Heart right ventricle (tissue), 16 donors: Measurements from ENCODE around the gene CLIP3. TPM values are rescaled to one million over a fixed set of nuclear protein-coding genes. Genes with fewer than 3 reads are reported as not detected.
A peak's percentile ranks its signal among the peaks of the same experiment; 100 is the strongest.

Source experiments
- ATAC-seq, 8 donors: fragments of 200-7000 bp; cut with Tn5 transposase; one replicate each; pipeline ENCODE4 v1.9.1; 2020; ENCODE audit warnings: mild to moderate bottlenecking in 8 of 8, moderate library complexity in 8 of 8, moderate number of reproducible peaks in 1 of 8
- DNase-seq, 2 donors: peaks; one replicate each; pipeline ENCODE4 v3.0.0-alpha.2; 2020
- H3K27ac ChIP-seq, 10 donors: fragments of 200-600 bp; sonication (generic) in 2 of 10; one replicate each; pipeline versions ENCODE4 v1.5.0 to v1.8.0; 2020 to 2022; ENCODE audit warnings: mild to moderate bottlenecking in 3 of 10
- H3K27me3 ChIP-seq, 7 donors: fragments of 200-600 bp; one replicate each; pipeline ENCODE4 v1.8.0; 2021 to 2022; ENCODE audit warnings: mild to moderate bottlenecking in 2 of 7
- H3K36me3 ChIP-seq, 9 donors: fragments of 200-600 bp; sonication (generic) in 1 of 9; one replicate each; pipeline versions ENCODE4 v1.5.0 to v1.8.0; 2020 to 2022; ENCODE audit warnings: mild to moderate bottlenecking in 2 of 9
- H3K4me1 ChIP-seq, 9 donors: fragments of 200-600 bp; sonication (generic) in 1 of 9; one replicate each; pipeline versions ENCODE4 v1.5.0 to v1.8.0; 2020 to 2022; ENCODE audit warnings: mild to moderate bottlenecking in 4 of 9
- H3K4me3 ChIP-seq, 10 donors: fragments of 200-600 bp; sonication (generic) in 2 of 10; one replicate each; pipeline versions ENCODE4 v1.5.0 to v1.8.0; 2020 to 2022; ENCODE audit warnings: mild to moderate bottlenecking in 7 of 10, moderate library complexity in 2 of 10
- H3K9me3 ChIP-seq, 11 donors: fragments of 200-600 bp in 10 of 11; sonication (generic) in 2 of 11; one replicate each; pipeline versions ENCODE4 v1.5.0 to v1.8.0; 2013 to 2022; ENCODE audit warnings: mild to moderate bottlenecking in 2 of 11, control low read depth in 1 of 11, moderate library complexity in 1 of 11
- CTCF ChIP-seq, 9 donors: fragments of 200-600 bp; sonication (generic) in 2 of 9; IDR thresholded peaks; one replicate each; pipeline versions ENCODE4 v1.5.0 to v1.8.0; 2021 to 2022; ENCODE audit warnings: antibody characterized with exemption in 9 of 9, mild to moderate bottlenecking in 5 of 9, moderate library complexity in 1 of 9
- WGBS, 2 donors: extraction: QIAGEN DNeasy Blood & Tissue Kit; methylation state at CpG; one replicate each; pipeline ENCODE4 v1.1.7; 2013; ENCODE audit warnings: inconsistent platforms in 1 of 2; 5-methylcytosine and 5-hydroxymethylcytosine counted together
- intact Hi-C, 10 donors: fragments of 100-400 bp; cut with DNase I; formaldehyde crosslinking; loops; one replicate each; pipeline versions ENCODE4 v1.11.1 to v1.14.2; 2022
- polyA plus RNA-seq, 2 donors: library from polyadenylated mRNA; stranded (reverse); fragments of 200-250 nt; gene quantifications; one replicate each; pipeline ENCODE4 v1.2.3, GENCODE V29; 2013
- total RNA-seq, 10 donors: library from RNA; stranded (reverse); fragmentation: NEBNext Ultra II Directional in 3 of 10; extraction: Animal tissue kit (Norgen Biotek cat#: 25700) in 3 of 10; gene quantifications; one replicate each; pipeline versions ENCODE4 v1.2.1 to v1.2.4, GENCODE V29; 2021 to 2023
- donor health status: Arrhythmogenic right ventricular cardiomyopathy.
- donor health status: ischemic (EF 13 %, LVEDD 7.1; RV severe dilation, severe dysfunction).
- donor health status: healthy with polysubstance abuse.
- donor health status: DM: no; HTN: yes; CAD: no.
- donor health status: DM: no; HTN: no; CAD: no.
- donor health status: ischemic (EF 25% LVEDD 6.9; RV normal size, moderate dysfunction).
- donor health status: ischemic (EF 25% LVEDD 5.7; RV mildly dilated, moderate dysfunction).
- donor health status: healthy.
- donor health status: DM: yes; HTN: yes; CAD: no.
- donor health status: Ischemic cardiomyopathy.
- donor health status: ischemic (EF 35%, LVEDD 5.7; RV mildly dilated, moderate dysfunction).
- donor health status: nonischemic (EF 11% LVEDD 7.7; RV severe dilation, severe dysfunction).
- donor health status: DM: yes; HTN: yes; CAD: no.
- donor health status: PGD.
- donor health status: ischemic (EF 29% LVEDD 5.4; RV normal size, mild dysfunction).
- donor health status: nonischemic (EF 23%, LVEDD 6.1; RV moderate dilation, normal function).

CLIP3 gene
- total and polyA plus RNA-seq, 12 donors, result 1.2 to 7.5 (median 3.8) TPM

DNA sequence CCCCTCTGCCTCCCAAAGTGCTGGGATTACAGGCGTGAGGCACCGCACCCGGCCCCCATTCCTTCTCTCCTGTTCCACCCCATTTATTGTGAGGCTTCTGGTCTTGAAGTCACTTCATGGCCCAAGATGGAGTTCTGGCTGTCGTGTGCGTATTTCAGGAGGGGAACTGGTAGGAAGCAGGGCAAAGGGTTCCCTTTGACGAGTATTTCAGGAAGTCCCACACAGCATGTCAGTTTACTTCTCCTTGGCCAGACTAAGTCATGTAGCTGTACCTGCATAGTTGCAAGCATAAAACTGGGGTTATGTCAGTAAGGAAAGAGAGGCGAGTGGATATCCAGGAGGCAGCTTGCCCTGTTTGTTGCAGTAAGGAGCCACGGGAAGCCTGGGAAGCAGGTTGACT, 32.2 kb upstream of the CLIP3 start:
- no peak for ATAC-seq

DNA sequence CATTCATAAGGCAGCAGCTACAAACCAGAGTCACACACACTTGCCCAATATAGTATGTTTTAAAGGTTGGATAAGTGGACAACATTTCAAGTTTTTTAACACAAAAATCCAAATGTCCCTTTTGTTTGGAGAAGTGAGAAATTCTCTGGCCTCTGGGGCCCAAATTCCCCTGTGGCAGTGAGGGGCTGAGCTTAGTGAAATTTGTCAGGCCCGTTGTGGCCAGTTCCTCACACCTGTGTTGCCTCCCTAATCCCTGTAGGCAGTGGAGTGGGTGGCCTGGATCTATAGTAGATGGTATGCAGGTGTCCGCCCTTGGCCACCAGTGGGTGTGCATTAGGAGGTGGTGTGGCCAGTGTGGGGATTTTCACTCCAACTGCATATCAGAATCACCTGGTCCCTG, 28.7 kb upstream of the CLIP3 start:
- Histone ChIP-seq H3K27me3 (no peaks in the 10 kb centered on the region), H3K9me3 (no peaks in the 10 kb centered on the region), H3K4me1 (no peaks in the 10 kb centered on the region), H3K36me3 (peaks cover 0 to 25% (median 0%) of the 10 kb centered on the region in 9 donors), H3K4me3 (no peak overlapping the region), H3K27ac (no peak overlapping the region)
- no peak for TF ChIP-seq CTCF (IDR thresholded peaks at IDR 0.05)
- intact Hi-C loops, result loop anchor here in 9 of 10 donors (2.0 to 10.0 kb wide), 6 partner anchors 51 to 113 kb away; partner anchors contain the start of genes OVOL3 (in 3 of the 9), POLR2I (in 3 of the 9) and TBCB (in 1 of the 9)
- WGBS, 2 donors, result 97 to 100% methylated on average over 2 of the region's 2 CpGs
- DNase-seq, result no peak
- ATAC-seq, result no peak

More for the DNA sequence above, 32.2 kb upstream of the CLIP3 start:
- DNase-seq, result no peak
- WGBS, 2 donors, result 94 to 96% methylated on average over 8 of the region's 8 CpGs
- Histone ChIP-seq H3K36me3 (peaks cover 0 to 40% (median 0%) of the 10 kb centered on the region in 9 donors), H3K4me1 (no peaks in the 10 kb centered on the region), H3K27ac (no peak overlapping the region), H3K4me3 (no peak overlapping the region), H3K9me3 (no peaks in the 10 kb centered on the region), H3K27me3 (no peaks in the 10 kb centered on the region)
- intact Hi-C loops, result loop anchor here in 7 of 10 donors (5.0 to 10.0 kb wide), 6 partner anchors 37 to 110 kb away; partner anchors contain the start of genes OVOL3 (in 3 of the 7), POLR2I (in 3 of the 7) and TBCB (in 1 of the 7)
- no peak for TF ChIP-seq CTCF (IDR thresholded peaks at IDR 0.05)

GRCh38 chr19:36060430-36060829, 27.8 kb upstream of the CLIP3 start:
- DNase-seq, result peak; percentile 16 to 54
- ATAC-seq, result peak; percentile 45 to 89 (median 83)
- no peak overlapping the region for H3K4me3 ChIP-seq
- intact Hi-C loops, result loop anchor here in 9 of 10 donors (2.0 to 10.0 kb wide), 6 partner anchors 52 to 114 kb away; partner anchors contain the start of genes OVOL3 (in 3 of the 9), POLR2I (in 3 of the 9) and TBCB (in 1 of the 9)
- 76 to 81% methylated on average over 4 of the region's 4 CpGs for WGBS, 2 donors
- peak in 8 of 9 donors; percentile 38 to 70 (median 61) for TF ChIP-seq CTCF (IDR thresholded peaks at IDR 0.05)
- no peaks in the 10 kb centered on the region for H3K27me3 ChIP-seq
- H3K36me3 ChIP-seq, result peaks cover 0 to 18% (median 0%) of the 10 kb centered on the region in 9 donors
- H3K9me3 ChIP-seq, result no peaks in the 10 kb centered on the region
- peaks cover under 1 to 7% (median 3%) of the 10 kb centered on the region in 9 donors for H3K4me1 ChIP-seq
- H3K27ac ChIP-seq, result no peak overlapping the region

DNA sequence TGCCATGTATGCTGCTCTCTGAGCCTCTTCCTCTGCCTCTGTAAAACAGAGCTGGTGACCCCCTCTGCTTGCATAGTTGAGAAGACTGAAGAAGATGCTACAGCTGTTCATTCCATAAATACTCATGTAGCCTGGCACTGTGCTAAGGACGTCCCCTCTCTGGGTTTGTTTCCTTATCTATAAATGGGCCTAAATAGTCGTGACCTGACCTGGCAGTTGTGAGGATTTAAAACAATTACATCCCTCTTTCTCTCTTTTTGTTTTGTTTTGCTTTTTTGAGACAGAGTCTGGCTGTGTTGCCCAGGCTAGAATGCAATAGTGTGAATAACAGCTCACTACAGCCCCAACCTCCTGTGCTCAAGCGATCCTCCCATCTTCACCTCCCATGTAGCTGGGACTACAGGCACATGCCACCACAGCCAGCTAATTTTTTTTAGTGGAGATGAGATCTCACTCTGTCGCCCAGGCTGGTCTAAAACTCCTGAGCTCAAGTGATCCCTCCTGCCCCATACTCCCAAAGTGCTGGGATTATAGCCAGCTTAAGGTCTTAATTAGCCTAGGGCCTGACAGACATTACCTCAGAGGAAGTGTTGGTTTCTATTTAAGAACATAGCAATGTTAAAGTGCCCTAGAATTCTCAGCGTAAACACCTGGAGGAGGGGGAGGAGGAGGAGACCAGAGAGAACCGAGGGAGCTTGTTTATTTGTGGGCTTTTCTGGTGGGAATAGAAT, 26.7 kb upstream of the CLIP3 start:
- H3K4me3 ChIP-seq, result no peak overlapping the region
- H3K36me3 ChIP-seq, result peaks cover 0 to 18% (median 0%) of the 10 kb centered on the region in 9 donors
- no peaks in the 10 kb centered on the region for H3K27me3 ChIP-seq
- intact Hi-C loops, result loop anchor here in 5 of 10 donors (5.0 to 10.0 kb wide), 4 partner anchors 38 to 113 kb away; partner anchors contain the start of genes OVOL3 (in 2 of the 5), POLR2I (in 2 of the 5) and TBCB (in 1 of the 5)
- H3K4me1 ChIP-seq, result peaks cover 3 to 12% (median 8%) of the 10 kb centered on the region in 9 donors
- H3K9me3 ChIP-seq, result no peaks in the 10 kb centered on the region
- 79 to 82% methylated on average over 6 of the region's 6 CpGs for WGBS, 2 donors
- no peak for ATAC-seq
- H3K27ac ChIP-seq, result no peak overlapping the region
- TF ChIP-seq CTCF (IDR thresholded peaks at IDR 0.05), result no peak
- DNase-seq, result no peak
